PC-9 (cell line): ENCODE data around the gene PPP3R2.

Source experiments
- EZH2 ChIP-seq: fragments of 200-600 bp; sonication (generic); IDR thresholded peaks from 2 replicates; pipeline ENCODE4 v1.8.0; 2017; ENCODE audit warnings: antibody characterized with exemption, low read depth
- TF ChIP-seq, protein P1 (sequence below): fragments of 200-600 bp; sonication (generic); conservative IDR thresholded peaks from 2 replicates; pipeline ENCODE4 v1.6.1; 2017; ENCODE audit warnings: mixed run types, antibody characterized with exemption, mild to moderate bottlenecking, moderate library complexity

- TF ChIP-seq, protein P1, sequence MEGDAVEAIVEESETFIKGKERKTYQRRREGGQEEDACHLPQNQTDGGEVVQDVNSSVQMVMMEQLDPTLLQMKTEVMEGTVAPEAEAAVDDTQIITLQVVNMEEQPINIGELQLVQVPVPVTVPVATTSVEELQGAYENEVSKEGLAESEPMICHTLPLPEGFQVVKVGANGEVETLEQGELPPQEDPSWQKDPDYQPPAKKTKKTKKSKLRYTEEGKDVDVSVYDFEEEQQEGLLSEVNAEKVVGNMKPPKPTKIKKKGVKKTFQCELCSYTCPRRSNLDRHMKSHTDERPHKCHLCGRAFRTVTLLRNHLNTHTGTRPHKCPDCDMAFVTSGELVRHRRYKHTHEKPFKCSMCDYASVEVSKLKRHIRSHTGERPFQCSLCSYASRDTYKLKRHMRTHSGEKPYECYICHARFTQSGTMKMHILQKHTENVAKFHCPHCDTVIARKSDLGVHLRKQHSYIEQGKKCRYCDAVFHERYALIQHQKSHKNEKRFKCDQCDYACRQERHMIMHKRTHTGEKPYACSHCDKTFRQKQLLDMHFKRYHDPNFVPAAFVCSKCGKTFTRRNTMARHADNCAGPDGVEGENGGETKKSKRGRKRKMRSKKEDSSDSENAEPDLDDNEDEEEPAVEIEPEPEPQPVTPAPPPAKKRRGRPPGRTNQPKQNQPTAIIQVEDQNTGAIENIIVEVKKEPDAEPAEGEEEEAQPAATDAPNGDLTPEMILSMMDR: no peak
- no peak for TF ChIP-seq EZH2
These were observed 9.5 kb upstream of the PPP3R2 start for GRCh38 chr9:101604296-101604695.
